GM19035 (cell line): ENCODE measurements around the gene ZNF407.
"Not testable (repeated sequence)": the region's sequence is repeated elsewhere in the genome, so short reads cannot be mapped to it uniquely, and the experiment has no call there.

ENCODE experiments used
- ATAC-seq: cut with Tn5 transposase; IDR thresholded peaks from one replicate; pipeline ENCODE4 v1.9.1; 2021; ENCODE audit not compliant: unreplicated experiment

ZNF407 gene, protein sequence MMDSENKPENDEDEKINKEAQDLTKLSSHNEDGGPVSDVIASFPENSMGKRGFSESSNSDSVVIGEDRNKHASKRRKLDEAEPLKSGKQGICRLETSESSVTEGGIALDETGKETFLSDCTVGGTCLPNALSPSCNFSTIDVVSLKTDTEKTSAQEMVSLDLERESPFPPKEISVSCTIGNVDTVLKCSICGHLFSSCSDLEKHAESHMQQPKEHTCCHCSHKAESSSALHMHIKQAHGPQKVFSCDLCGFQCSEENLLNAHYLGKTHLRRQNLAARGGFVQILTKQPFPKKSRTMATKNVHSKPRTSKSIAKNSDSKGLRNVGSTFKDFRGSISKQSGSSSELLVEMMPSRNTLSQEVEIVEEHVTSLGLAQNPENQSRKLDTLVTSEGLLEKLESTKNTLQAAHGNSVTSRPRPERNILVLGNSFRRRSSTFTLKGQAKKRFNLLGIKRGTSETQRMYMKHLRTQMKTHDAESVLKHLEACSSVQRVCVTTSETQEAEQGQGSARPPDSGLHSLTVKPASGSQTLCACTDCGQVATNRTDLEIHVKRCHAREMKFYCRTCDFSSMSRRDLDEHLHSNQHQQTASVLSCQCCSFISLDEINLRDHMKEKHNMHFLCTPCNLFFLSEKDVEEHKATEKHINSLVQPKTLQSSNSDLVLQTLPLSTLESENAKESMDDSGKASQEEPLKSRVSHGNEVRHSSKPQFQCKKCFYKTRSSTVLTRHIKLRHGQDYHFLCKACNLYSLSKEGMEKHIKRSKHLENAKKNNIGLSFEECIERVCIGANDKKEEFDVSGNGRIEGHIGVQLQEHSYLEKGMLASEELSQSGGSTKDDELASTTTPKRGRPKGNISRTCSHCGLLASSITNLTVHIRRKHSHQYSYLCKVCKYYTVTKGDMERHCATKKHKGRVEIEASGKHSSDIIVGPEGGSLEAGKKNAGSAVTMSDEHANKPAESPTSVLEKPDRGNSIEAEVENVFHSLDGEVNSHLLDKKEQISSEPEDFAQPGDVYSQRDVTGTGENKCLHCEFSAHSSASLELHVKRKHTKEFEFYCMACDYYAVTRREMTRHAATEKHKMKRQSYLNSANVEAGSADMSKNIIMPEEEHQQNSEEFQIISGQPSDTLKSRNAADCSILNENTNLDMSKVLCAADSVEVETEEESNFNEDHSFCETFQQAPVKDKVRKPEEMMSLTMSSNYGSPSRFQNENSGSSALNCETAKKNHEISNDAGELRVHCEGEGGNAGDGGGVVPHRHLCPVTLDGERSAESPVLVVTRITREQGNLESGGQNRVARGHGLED (N-terminal part only)

GRCh38 chr18:74597662-74598349, at the start of gene ZNF407:
Gene ZNF407 (plus strand): TSS chr18:74597870. CDS start chr18:74631020, 33,150 bp downstream.
- peak; percentile 78 for ATAC-seq

DNA sequence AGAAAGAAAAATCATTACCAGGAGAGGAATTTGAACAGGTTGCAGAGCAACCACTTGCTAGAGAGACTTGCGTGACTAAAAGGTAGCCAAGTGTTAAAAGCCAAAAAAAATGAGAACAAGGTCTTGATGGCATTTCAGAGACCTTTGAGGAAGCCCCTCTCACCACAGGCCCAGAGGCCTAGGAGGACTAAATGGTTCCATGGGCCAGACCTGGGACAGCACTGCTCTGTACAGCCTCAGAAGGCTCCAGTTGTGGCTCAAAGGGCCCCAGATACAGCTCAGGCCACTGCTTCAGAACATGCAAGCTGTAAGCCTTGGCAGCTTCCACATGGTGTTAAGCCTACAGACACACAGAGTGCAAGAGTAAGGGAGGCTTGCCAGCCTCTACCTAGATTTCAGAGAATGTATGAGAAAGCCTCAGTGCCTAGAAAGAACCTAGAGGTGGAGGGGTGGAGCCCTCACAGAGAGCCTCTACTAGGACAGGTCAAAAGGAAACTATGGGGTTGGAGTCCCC, 48.0 kb upstream of the ZNF407 start:
- no peak for ATAC-seq

GRCh38 chr18:74550886-74551285, 46.8 kb upstream of the ZNF407 start:
- no peak for ATAC-seq

GRCh38 chr18:74551452-74551851, 46.2 kb upstream of the ZNF407 start:
- no peak for ATAC-seq

GRCh38 chr18:74551936-74552555, 45.6 kb upstream of the ZNF407 start:
- peak; percentile 98 for ATAC-seq

DNA sequence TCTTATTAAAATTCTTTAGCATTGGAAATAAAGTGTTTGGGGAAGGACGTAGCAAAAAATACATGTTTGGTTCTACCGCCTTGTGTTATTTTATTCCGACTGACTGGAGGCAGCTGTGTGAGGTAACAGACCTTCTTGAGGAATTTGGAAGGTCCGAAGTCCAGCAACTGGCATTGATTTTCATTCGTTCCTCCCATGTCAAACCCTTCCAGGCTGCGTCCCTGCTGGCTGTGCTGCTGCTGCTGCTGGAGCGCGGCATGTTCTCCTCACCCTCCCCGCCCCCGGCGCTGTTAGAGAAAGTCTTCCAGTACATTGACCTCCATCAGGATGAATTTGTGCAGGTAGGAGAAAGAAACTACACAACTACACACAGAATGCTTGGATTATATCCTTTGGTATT, 41.5 kb upstream of the ZNF407 start:
- no peak for ATAC-seq

DNA sequence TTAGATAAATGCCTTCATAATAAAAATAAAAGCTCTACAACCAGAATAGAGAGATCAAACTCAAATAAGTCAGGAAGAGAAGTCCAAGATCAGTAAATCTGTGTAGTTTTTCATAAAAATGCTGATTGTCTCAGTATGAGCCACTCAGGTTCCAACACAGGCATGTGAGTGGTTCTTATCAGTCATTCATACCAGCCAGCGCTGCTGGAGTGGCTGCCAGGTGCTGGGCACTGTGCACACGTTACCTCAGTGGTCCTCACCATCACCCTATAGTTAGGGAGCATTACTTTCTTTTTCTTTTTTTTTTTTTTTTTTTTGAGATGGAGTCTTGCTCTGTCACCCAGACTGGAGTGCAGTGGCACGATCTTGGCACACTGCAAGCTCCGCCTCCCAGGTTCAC, 39.6 kb upstream of the ZNF407 start:
- no peak for ATAC-seq

DNA sequence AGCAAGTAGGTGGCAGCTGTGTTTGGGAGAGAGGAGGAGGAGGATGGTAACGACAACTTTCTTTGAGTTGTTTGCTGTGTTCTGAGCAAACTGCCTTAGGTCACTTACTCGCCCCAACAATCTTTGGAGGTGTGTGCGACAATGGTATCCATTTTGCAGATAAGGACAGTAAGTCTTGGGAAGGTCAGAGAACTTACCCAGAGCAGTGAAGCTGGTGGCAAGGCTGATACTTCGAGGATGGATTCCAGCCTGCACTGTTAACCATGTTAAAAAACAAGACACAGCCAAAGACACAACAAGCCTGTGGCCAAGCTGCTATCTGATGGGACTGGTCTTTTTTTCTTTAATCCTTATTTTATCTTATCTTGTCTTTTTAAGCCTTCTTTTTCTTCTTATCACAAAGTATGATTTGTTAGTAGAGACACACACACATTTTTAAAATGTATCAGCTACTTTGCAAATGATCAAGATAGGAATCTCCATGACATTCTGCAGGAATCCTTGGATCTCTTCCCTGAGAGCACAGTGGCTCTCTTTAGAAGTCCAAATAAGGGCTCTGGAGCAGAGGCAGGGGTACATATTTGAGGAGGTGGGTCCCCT, 35.4 kb upstream of the ZNF407 start:
- no peak for ATAC-seq

GRCh38 chr18:74562775-74563174, 34.9 kb upstream of the ZNF407 start:
- ATAC-seq = no peak

DNA sequence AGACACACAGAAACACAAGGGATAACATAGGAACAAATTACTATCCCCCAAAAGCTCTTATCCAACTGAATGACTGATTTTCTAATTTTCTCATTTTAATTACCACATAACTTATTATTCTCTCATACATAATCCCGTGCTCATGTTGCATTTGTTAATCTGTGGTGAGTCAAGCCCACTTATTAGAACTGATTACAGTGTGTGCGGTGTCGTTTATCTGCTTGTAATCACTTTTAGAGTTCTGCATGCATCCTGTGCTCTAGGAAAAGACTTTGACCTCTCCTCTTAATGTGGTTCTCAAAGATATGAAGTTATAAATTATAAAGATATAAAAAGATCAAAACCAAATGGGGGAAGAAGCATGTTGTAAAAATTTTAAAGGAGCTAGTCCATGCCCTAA, 33.7 kb upstream of the ZNF407 start:
- no peak for ATAC-seq

DNA sequence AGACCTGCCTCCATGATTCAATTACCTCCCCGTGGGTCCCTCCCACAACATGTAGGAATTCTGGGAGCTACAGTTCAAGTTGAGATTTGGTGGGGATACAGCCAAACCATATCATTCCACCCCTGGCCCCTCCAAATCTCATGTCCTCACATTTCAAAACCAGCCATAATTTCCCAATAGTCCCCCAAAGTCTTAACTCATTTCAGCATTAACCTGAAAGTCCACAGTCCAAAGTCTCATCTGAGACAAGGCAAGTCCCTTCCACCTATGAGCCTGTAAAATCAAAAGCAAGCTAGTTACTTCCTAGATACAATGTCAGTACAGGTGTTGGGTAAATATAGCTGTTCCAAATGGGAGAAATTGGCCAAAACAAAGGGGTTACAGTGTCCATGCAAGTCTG, 32.5 kb upstream of the ZNF407 start:
- ATAC-seq = not testable (repeated sequence)

DNA sequence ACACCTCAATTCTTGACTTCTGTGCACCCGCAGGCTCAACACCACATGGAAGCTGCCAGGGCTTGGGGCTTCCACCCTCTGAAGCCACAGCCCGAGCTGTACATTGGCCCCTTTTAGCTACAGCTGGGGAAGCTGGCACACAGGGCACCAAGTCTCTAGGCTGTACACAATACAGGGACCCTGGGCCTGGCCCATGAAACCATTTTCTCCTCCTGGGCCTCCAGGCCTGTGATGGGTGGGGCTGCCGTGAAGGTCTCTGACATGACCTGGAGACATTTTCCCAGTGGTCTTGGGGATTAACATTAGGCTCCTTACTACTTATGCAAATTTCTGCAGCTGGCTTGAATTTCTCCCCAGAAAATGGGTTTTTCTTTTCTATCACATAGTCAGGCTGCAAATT, 31.7 kb upstream of the ZNF407 start:
- ATAC-seq = not testable (repeated sequence)

- no peak for ATAC-seq
These were observed 29.8 kb upstream of the ZNF407 start for GRCh38 chr18:74567822-74568221.

DNA sequence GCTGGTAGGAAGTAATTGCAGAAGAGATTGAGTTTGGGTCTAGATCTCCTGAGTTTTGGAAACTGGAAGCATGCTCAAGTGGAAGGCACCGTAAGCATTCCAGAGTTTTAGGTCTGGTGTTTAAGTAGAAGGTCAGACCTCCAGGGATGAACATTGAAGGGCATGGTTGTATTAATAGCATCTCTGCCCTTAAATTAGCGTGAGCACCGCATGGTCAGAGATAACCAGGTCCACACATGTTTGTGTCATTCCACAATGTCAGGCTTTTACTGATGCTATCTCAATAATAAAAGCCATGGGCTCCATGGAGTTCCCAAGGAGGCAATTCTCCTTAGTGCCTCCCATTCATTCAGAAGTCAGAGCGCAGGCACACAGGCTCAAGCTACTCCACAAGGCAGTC, 28.3 kb upstream of the ZNF407 start:
- no peak for ATAC-seq

GRCh38 chr18:74570266-74570665, 27.4 kb upstream of the ZNF407 start:
- ATAC-seq = no peak

DNA sequence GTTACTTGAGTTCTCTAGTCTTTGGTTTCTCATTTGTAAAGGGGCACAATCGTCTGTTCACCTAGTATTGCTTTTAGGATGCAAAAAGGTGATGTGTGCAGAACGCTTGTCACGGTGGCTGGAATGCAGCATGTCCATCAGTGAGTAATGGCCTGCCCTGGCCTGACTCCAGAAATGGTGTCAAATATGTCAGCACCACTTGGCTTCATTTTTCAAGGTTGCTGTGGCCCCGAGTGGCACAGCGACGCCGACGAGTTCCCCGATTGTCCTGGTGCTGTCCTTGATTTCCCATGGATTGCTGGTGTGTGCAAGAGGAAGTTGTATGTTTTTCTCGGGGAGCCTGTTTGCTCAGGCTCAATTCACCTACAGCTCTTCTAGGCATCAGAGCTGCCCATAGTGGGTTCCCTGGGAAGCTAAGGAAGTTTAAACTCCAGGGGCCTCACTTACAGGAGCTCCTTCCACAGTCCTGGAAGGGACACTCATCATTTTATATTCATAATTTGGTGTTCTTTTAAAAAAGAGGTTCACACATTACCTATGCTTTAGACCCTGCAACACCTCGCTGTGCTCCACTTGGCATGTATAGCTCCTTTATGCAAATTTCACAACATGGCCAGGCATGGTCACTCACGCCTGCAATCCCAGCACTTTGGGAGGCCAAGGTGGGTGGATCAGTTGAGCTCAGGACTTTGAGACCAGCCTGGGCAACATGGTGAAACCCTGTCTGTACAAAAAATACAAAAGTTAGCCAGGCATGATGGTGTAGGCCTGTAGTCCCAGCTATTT, 25.6 kb upstream of the ZNF407 start:
- no peak for ATAC-seq

- ATAC-seq = no peak
These were observed 24.6 kb upstream of the ZNF407 start for GRCh38 chr18:74573053-74573452.

DNA sequence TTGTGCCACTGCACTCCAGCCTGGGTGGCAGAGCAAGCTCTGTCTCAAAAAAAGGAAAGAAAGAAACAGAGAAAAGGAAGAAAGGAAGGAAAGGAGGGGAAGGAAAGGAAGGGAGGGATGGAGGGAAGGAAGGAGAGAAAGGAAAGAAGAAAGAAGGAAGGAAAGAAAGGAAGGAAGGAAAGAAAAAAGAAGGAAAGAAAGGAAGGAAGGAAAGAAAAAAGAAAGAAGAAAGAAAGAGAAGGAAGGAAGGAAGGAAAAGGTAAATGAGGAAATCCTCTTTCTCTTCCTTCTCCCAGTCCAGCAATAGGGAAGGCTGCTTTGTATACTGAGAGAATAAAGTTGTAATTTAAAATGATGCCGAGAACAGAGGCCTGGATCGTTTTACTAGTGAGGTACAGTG, 22.8 kb upstream of the ZNF407 start:
- no peak for ATAC-seq

DNA sequence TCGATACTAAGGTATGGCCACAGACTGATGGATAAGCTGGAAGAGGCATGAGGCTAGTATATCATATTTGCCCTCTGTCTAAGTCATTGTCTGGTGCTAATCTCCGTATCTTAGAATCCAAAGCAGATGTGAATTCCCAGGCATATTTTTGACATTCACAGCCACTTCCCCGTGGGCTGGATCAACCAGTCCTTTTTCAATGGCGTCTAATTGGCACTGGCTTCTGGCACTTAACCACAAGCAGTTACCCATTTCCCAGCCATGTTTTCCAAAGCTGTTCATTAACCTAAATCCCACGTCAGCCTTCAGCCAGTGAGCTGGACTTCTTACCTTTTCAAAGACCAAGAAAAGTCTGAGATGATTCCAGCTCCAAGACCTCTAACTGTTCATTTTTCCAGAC, 20.7 kb upstream of the ZNF407 start:
- ATAC-seq = no peak
